PC-9 (cell line): ENCODE measurements around the gene NAB2.

ENCODE experiments used
- CTCF ChIP-seq: fragments of 200-600 bp; sonication (generic); conservative IDR thresholded peaks from 2 replicates; pipeline ENCODE4 v1.6.1; 2017; ENCODE audit warnings: mixed run types, antibody characterized with exemption, mild to moderate bottlenecking, moderate library complexity
- EZH2 ChIP-seq: fragments of 200-600 bp; sonication (generic); IDR thresholded peaks from 2 replicates; pipeline ENCODE4 v1.8.0; 2017; ENCODE audit warnings: antibody characterized with exemption, low read depth

DNA sequence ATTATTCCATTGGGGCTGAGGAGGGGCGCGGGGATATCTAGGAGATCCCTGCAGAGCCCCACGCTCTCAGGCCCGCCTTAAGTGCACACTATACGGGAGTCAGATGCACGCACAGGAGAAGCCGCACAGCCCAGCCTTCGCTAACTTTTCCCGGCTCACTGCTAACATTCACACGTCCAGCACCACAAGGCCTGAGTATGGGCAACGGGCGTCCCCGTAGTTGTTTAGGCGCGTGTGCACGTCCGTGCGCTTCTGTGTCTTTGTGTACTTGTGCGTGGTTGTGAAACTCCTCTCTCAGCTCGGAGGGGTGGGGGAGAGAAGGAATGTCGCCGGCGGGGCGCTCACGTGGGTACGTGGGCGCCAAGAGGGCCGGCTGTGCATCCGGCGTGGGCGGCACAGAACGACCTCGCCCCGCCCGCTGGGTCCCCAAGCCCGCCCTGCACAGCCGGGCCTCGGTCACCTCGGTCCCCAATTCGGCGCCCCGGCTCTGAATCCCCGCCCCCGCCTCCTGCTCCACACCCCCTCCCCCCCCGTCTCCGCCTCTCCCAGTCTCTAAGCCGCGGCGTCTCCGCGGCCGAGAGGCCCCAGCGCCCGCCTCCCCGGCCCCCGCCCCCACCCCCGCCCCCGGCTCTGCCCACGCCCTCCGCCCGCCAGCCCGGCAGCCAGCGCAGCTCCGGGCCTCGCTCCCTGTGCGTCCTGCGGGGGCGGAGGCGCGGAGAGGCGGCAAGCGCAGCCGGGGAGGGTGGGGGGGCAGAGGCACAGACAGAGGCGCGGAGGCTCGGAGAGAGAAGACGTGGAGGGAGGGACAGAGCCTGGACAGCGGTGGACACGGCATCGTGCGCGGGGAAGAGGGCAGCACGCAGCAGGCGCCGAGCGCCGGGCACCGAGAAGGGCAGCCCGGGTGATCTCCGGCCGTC, at the start of gene NAB2:
- TF ChIP-seq CTCF (no peak), EZH2 (no peak)
